ENCODE data around the gene PRKRA. TPM values are rescaled to one million over a fixed set of nuclear protein-coding genes. Genes with fewer than 3 reads are reported as not detected.

The PRKRA gene
- total and polyA plus RNA-seq, 2 of the 13 experiments (the other 11 are each of a cell fraction or from before 2014, with no cell fraction given), result 53.1 to 74.7 TPM

GRCh38 chr2:178427458-178427857, 23.5 kb downstream of the PRKRA start:
- ATAC-seq, result no peak
- in situ Hi-C loops (cut with HindIII; ENCODE audit: extremely low pct_ligation_motif_present, low pct_unique_long_range_greater_than_20kb), result no loop called here

More at GRCh38 chr2:178427458-178427857, 23.5 kb downstream of the PRKRA start:
- no peaks in the 10 kb centered on the region for H3K27me3 ChIP-seq (ENCODE audit: control insufficient read depth in 1 of 2, insufficient read depth in 2 of 2, low read length in 2 of 2)
- no peak overlapping the region for H3K4me2 ChIP-seq (ENCODE audit: low read depth, low read length)
- H4K20me1 ChIP-seq (ENCODE audit: insufficient read depth, low read length), result no peaks in the 10 kb centered on the region
- no TSS peak for BruUV-seq (replicated peaks)
- H3K79me2 ChIP-seq (ENCODE audit: insufficient read depth, low read length), result no peaks in the 10 kb centered on the region
- ChIA-PET POLR2A (interaction anchor here (0.9 to 3.6 kb wide), 4 partner anchors 9 to 52 kb away, joined by 5 to 76 read pairs (median 28); partner anchors contain the start of genes PJVK and PRKRA), CTCF (ENCODE audit: low intra/inter-chr PET ratio, low total read pairs) (no interaction called here)
- peaks cover 7% of the 10 kb centered on the region; the same call in 1 of the 2 replicates for H3K9me3 ChIP-seq (ENCODE audit: low read length)
- WGBS (ENCODE audit: low lambda C conversion rate), result 91% methylated on average over 2 of the region's 2 CpGs
- H2AFZ ChIP-seq (ENCODE audit: low read length), result no peak overlapping the region
- H3K27ac ChIP-seq (ENCODE audit: extremely low read length, insufficient read depth, low read length), result no peak overlapping the region
- TF ChIP-seq CEBPB (IDR thresholded peaks at IDR 0.05; ENCODE audit: borderline replicate concordance, low read depth, low read length), result peak; percentile 69
- TF ChIP-seq STAT6 (CRISPR knock-in tag; IDR thresholded peaks at IDR 0.05; ENCODE audit: borderline replicate concordance), result no peak
- no peak overlapping the region for H3K9ac ChIP-seq (ENCODE audit: insufficient read depth, low read depth, low read length)
- H3K36me3 ChIP-seq (replicated peaks in 1 of 2; ENCODE audit: control insufficient read depth in 1 of 2, insufficient read depth in 2 of 2, low read length in 2 of 2), result no peaks in the 10 kb centered on the region; a peak in 2 of 5 replicates
- DNase-seq (ENCODE audit: low spot score) (no peak), FAIRE-seq (no peak)
- H3K4me1 ChIP-seq (ENCODE audit: insufficient read depth, low read length), result peaks cover 25% of the 10 kb centered on the region
- no peak overlapping the region for H3K4me3 ChIP-seq (replicated peaks in 1 of 3; ENCODE audit: insufficient read depth in 1 of 3, low read depth in 2 of 3, low read length in 3 of 3)
- intact Hi-C loops (cut with micrococcal nuclease; ENCODE audit: unreplicated experiment), result no loop called here
